Nephron progenitor cell (in vitro differentiated cells): ENCODE measurements around the gene BTNL3.
"Not testable (repeated sequence)": the region's sequence is repeated elsewhere in the genome, so short reads cannot be mapped to it uniquely, and the experiment has no call there.

Experiments
- DNase-seq: peaks from one replicate; pipeline ENCODE4 v3.0.0; 2021
- H3K27ac Mint-ChIP-seq: 2 replicates; pipeline ENCODE4 v1.8.0; 2021; ENCODE audit warnings: mild to moderate bottlenecking, moderate library complexity, mixed read lengths
- H3K27me3 Mint-ChIP-seq: 2 replicates; pipeline ENCODE4 v1.8.0; 2021; ENCODE audit warnings: mild to moderate bottlenecking, low read depth, mixed read lengths; ENCODE audit not compliant: poor library complexity
- H3K36me3 Mint-ChIP-seq: 2 replicates; pipeline ENCODE4 v1.8.0; 2021; ENCODE audit warnings: low read depth, mixed read lengths
- H3K4me1 Mint-ChIP-seq: 2 replicates; pipeline ENCODE4 v1.8.0; 2021; ENCODE audit warnings: mixed read lengths
- H3K4me3 Mint-ChIP-seq: 2 replicates; pipeline ENCODE4 v1.8.0; 2021; ENCODE audit warnings: mild to moderate bottlenecking, moderate library complexity, mixed read lengths
- H3K9me3 Mint-ChIP-seq: 2 replicates; pipeline ENCODE4 v1.8.0; 2021; ENCODE audit warnings: mild to moderate bottlenecking, moderate library complexity, mixed read lengths
- CTCF ChIP-seq: fragments of 200-600 bp; sonication (generic); IDR thresholded peaks from 2 replicates; pipeline ENCODE4 v1.5.0; 2021; ENCODE audit warnings: antibody characterized with exemption

BTNL3 gene

GRCh38 chr5:181043285-181044092, 54.8 kb downstream of the BTNL3 start:
- Mint-ChIP-seq H3K4me1 (peaks cover 4% of the 10 kb centered on the region), H3K4me3 (no peak overlapping the region), H3K27me3 (peaks cover 42% of the 10 kb centered on the region), H3K27ac (no peak overlapping the region), H3K9me3 (peaks cover 2% of the 10 kb centered on the region), H3K36me3 (no peaks in the 10 kb centered on the region)
- no peak for DNase-seq
- no peak for TF ChIP-seq CTCF

- no peak for DNase-seq
- H3K36me3 Mint-ChIP-seq, result no peaks in the 10 kb centered on the region
- H3K4me1 Mint-ChIP-seq, result peaks cover 4% of the 10 kb centered on the region
- peaks cover 46% of the 10 kb centered on the region for H3K27me3 Mint-ChIP-seq
- H3K9me3 Mint-ChIP-seq, result peaks cover 2% of the 10 kb centered on the region
- H3K4me3 Mint-ChIP-seq, result no peak overlapping the region
- H3K27ac Mint-ChIP-seq, result no peak overlapping the region
- TF ChIP-seq CTCF, result no peak
Observed at GRCh38 chr5:181044093-181044599, 55.5 kb downstream of the BTNL3 start.

GRCh38 chr5:181044662-181045305, 56.1 kb downstream of the BTNL3 start:
- TF ChIP-seq CTCF, result no peak
- Mint-ChIP-seq H3K4me3 (no peak overlapping the region), H3K9me3 (peaks cover 2% of the 10 kb centered on the region), H3K27ac (no peak overlapping the region), H3K4me1 (peaks cover 4% of the 10 kb centered on the region), H3K36me3 (no peaks in the 10 kb centered on the region), H3K27me3 (peaks cover 52% of the 10 kb centered on the region)
- DNase-seq, result no peak

- no peak overlapping the region for H3K27ac Mint-ChIP-seq
- peaks cover 4% of the 10 kb centered on the region for H3K4me1 Mint-ChIP-seq
- H3K27me3 Mint-ChIP-seq, result peaks cover 52% of the 10 kb centered on the region
- peaks cover 2% of the 10 kb centered on the region for H3K9me3 Mint-ChIP-seq
- H3K4me3 Mint-ChIP-seq, result no peak overlapping the region
- H3K36me3 Mint-ChIP-seq, result no peaks in the 10 kb centered on the region
- no peak for TF ChIP-seq CTCF
- no peak for DNase-seq
Observed at GRCh38 chr5:181045316-181045715, 56.7 kb downstream of the BTNL3 start.

- peaks cover 52% of the 10 kb centered on the region for H3K27me3 Mint-ChIP-seq
- H3K4me3 Mint-ChIP-seq, H3K36me3 Mint-ChIP-seq, H3K9me3 Mint-ChIP-seq, H3K27ac Mint-ChIP-seq, H3K4me1 Mint-ChIP-seq, DNase-seq: not testable (repeated sequence)
Observed at GRCh38 chr5:181045857-181046256, 57.2 kb downstream of the BTNL3 start.

GRCh38 chr5:181047288-181047687, 58.6 kb downstream of the BTNL3 start:
- DNase-seq, result no peak
- Mint-ChIP-seq H3K4me1 (peaks cover 15% of the 10 kb centered on the region), H3K4me3 (no peak overlapping the region), H3K27ac (no peak overlapping the region), H3K27me3 (peaks cover 52% of the 10 kb centered on the region), H3K9me3 (peaks cover 6% of the 10 kb centered on the region), H3K36me3 (no peaks in the 10 kb centered on the region)
- TF ChIP-seq CTCF, result no peak
